ENCODE results near the gene LPP. TPM values are rescaled to one million over a fixed set of nuclear protein-coding genes. Genes with fewer than 3 reads are reported as not detected.

LPP gene
- total RNA-seq, 1 donor, result 77.4 TPM

- Histone ChIP-seq H3K4me3 (ENCODE audit: insufficient read depth, low read length) (no peak overlapping the region), H3K79me2 (ENCODE audit: insufficient read depth, low read length) (no peaks in the 10 kb centered on the region), H3K27ac (ENCODE audit: low read depth, low read length) (no peak overlapping the region), H2AFZ (ENCODE audit: low read length) (no peak overlapping the region), H4K20me1 (ENCODE audit: insufficient read depth, low read length) (peaks cover 8% of the 10 kb centered on the region), H3K27me3 (ENCODE audit: insufficient read depth, low read length) (no peaks in the 10 kb centered on the region), H3K9me3 (ENCODE audit: low read depth, low read length) (no peaks in the 10 kb centered on the region), H3K36me3 (ENCODE audit: insufficient read depth, low read length) (no peaks in the 10 kb centered on the region), H3K4me2 (ENCODE audit: insufficient read depth, low read length) (no peak overlapping the region), H3K4me1 (ENCODE audit: insufficient read depth, low read length) (peaks cover 4% of the 10 kb centered on the region)
- no peak for DNase-seq (ENCODE audit: insufficient read length, low spot score, missing footprints)
- TF ChIP-seq, protein P1, sequence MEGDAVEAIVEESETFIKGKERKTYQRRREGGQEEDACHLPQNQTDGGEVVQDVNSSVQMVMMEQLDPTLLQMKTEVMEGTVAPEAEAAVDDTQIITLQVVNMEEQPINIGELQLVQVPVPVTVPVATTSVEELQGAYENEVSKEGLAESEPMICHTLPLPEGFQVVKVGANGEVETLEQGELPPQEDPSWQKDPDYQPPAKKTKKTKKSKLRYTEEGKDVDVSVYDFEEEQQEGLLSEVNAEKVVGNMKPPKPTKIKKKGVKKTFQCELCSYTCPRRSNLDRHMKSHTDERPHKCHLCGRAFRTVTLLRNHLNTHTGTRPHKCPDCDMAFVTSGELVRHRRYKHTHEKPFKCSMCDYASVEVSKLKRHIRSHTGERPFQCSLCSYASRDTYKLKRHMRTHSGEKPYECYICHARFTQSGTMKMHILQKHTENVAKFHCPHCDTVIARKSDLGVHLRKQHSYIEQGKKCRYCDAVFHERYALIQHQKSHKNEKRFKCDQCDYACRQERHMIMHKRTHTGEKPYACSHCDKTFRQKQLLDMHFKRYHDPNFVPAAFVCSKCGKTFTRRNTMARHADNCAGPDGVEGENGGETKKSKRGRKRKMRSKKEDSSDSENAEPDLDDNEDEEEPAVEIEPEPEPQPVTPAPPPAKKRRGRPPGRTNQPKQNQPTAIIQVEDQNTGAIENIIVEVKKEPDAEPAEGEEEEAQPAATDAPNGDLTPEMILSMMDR (IDR thresholded peaks at IDR 0.05; ENCODE audit: extremely low read depth, low read depth, low read length), result no peak
These were observed 675.6 kb downstream of the LPP start for GRCh38 chr3:188829576-188829975.

- no peak for DNase-seq (ENCODE audit: insufficient read length, low spot score, missing footprints)
- peaks cover 8% of the 10 kb centered on the region for H4K20me1 ChIP-seq (ENCODE audit: insufficient read depth, low read length)
- H2AFZ ChIP-seq (ENCODE audit: low read length), result no peak overlapping the region
- TF ChIP-seq, protein P1 (IDR thresholded peaks at IDR 0.05; ENCODE audit: extremely low read depth, low read depth, low read length), result peak; percentile 54
- no peaks in the 10 kb centered on the region for H3K36me3 ChIP-seq (ENCODE audit: insufficient read depth, low read length)
- H3K79me2 ChIP-seq (ENCODE audit: insufficient read depth, low read length), result no peaks in the 10 kb centered on the region
- no peak overlapping the region for H3K4me2 ChIP-seq (ENCODE audit: insufficient read depth, low read length)
- peaks cover 4% of the 10 kb centered on the region for H3K4me1 ChIP-seq (ENCODE audit: insufficient read depth, low read length)
- no peaks in the 10 kb centered on the region for H3K27me3 ChIP-seq (ENCODE audit: insufficient read depth, low read length)
- no peaks in the 10 kb centered on the region for H3K9me3 ChIP-seq (ENCODE audit: low read depth, low read length)
- no peak overlapping the region for H3K4me3 ChIP-seq (ENCODE audit: insufficient read depth, low read length)
- no peak overlapping the region for H3K27ac ChIP-seq (ENCODE audit: low read depth, low read length)
These were observed 676.9 kb downstream of the LPP start for GRCh38 chr3:188830893-188831292.

DNA sequence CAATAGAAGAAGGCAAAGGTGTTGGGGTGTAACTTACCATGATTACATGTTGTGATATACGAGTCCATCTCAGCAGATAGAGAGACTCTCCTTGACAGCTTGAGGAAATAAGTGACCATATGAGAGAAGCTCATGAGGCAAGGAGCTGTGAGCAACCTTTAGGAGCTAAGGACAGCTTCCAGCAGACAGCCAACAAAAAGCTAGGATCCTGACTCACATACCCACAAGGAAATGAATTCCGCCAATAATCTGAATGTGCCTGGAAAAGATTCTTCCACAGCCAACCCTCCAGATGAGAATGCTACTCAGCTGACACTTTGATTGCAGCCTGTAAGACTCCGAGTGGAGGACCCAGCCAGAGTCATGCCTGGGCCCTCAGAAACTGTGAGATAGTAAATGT, 678.2 kb downstream of the LPP start:
- no peaks in the 10 kb centered on the region for H3K79me2 ChIP-seq (ENCODE audit: insufficient read depth, low read length)
- TF ChIP-seq, protein P1 (IDR thresholded peaks at IDR 0.05; ENCODE audit: extremely low read depth, low read depth, low read length), result no peak
- no peak overlapping the region for H2AFZ ChIP-seq (ENCODE audit: low read length)
- H3K27me3 ChIP-seq (ENCODE audit: insufficient read depth, low read length), result no peaks in the 10 kb centered on the region
- no peak overlapping the region for H3K27ac ChIP-seq (ENCODE audit: low read depth, low read length)
- H3K36me3 ChIP-seq (ENCODE audit: insufficient read depth, low read length), result no peaks in the 10 kb centered on the region
- no peak overlapping the region for H3K4me3 ChIP-seq (ENCODE audit: insufficient read depth, low read length)
- DNase-seq (ENCODE audit: insufficient read length, low spot score, missing footprints), result no peak
- no peak overlapping the region for H3K4me2 ChIP-seq (ENCODE audit: insufficient read depth, low read length)
- H3K4me1 ChIP-seq (ENCODE audit: insufficient read depth, low read length), result peaks cover 4% of the 10 kb centered on the region
- no peaks in the 10 kb centered on the region for H3K9me3 ChIP-seq (ENCODE audit: low read depth, low read length)
- H4K20me1 ChIP-seq (ENCODE audit: insufficient read depth, low read length), result peaks cover 8% of the 10 kb centered on the region

GRCh38 chr3:188832961-188833721, 679.2 kb downstream of the LPP start:
- DNase-seq (ENCODE audit: insufficient read length, low spot score, missing footprints), result no peak
- Histone ChIP-seq H3K36me3 (ENCODE audit: insufficient read depth, low read length) (no peaks in the 10 kb centered on the region), H3K79me2 (ENCODE audit: insufficient read depth, low read length) (no peaks in the 10 kb centered on the region), H4K20me1 (ENCODE audit: insufficient read depth, low read length) (peaks cover 8% of the 10 kb centered on the region), H3K4me1 (ENCODE audit: insufficient read depth, low read length) (peaks cover 4% of the 10 kb centered on the region), H2AFZ (ENCODE audit: low read length) (no peak overlapping the region), H3K27ac (ENCODE audit: low read depth, low read length) (no peak overlapping the region), H3K9me3 (ENCODE audit: low read depth, low read length) (no peaks in the 10 kb centered on the region), H3K4me2 (ENCODE audit: insufficient read depth, low read length) (no peak overlapping the region), H3K27me3 (ENCODE audit: insufficient read depth, low read length) (no peaks in the 10 kb centered on the region), H3K4me3 (ENCODE audit: insufficient read depth, low read length) (no peak overlapping the region)
- TF ChIP-seq, protein P1 (IDR thresholded peaks at IDR 0.05; ENCODE audit: extremely low read depth, low read depth, low read length), result no peak
